SK-N-SH (cell line): ENCODE results near the gene EEF1A2. TPM values are rescaled to one million over a fixed set of nuclear protein-coding genes. Genes with fewer than 3 reads are reported as not detected.

Source experiments
- CTCF ChIA-PET: fragments of 300-600, 350-600 bp; formaldehyde crosslinking; extraction: SDS; loops from one replicate; lab custom pipeline; 2021; lab: Yijun Ruan, JAX
- POLR2A ChIA-PET: fragments of 350-600 bp; sonication (Branson Sonifier 250); formaldehyde crosslinking; extraction: SDS; loops from one replicate; lab custom pipeline; 2020; ENCODE audit warnings: antibody characterized with exemption, inconsistent platforms; lab: Yijun Ruan, JAX
- DNase-seq: peaks from one replicate; pipeline ENCODE4 v3.0.0; 2012
- H2AFZ ChIP-seq: fragments of 200-600 bp; sonication (generic); 2 replicates; pipeline ENCODE4 v1.8.1; 2016; ENCODE audit warnings: antibody characterized with exemption, mild to moderate bottlenecking, low read depth
- H3F3A ChIP-seq: fragments of 200-600 bp; sonication (generic); replicated peaks from 2 replicates; pipeline ENCODE3; 2016; ENCODE audit warnings: antibody characterized with exemption, mild to moderate bottlenecking; ENCODE audit not compliant: insufficient read depth
- H3K27ac ChIP-seq, 2 experiments: fragments of 200-500 bp in 1 of 2; fragments of 200-600 bp in 1 of 2; sonication (Bioruptor generic) in 1 of 2; sonication (generic), shearing (Covaris generic) in 1 of 2; 2 replicates each; pipeline versions ENCODE4 v1.5.1 to v1.6.1; 2014 to 2016; ENCODE audit warnings: low read depth in 2 of 2, inconsistent platforms in 1 of 2, low read length in 1 of 2, mild to moderate bottlenecking in 1 of 2, mixed read lengths in 1 of 2
- H3K27me3 ChIP-seq: fragments of 200-600 bp; sonication (generic), shearing (Covaris generic); 2 replicates; pipeline ENCODE4 v1.6.1; 2016; ENCODE audit warnings: mixed run types; ENCODE audit not compliant: insufficient read depth
- H3K36me3 ChIP-seq, 2 experiments: fragments of 200-500 bp in 1 of 2; fragments of 200-600 bp in 1 of 2; sonication (Bioruptor generic) in 1 of 2; sonication (generic) in 1 of 2; replicated peaks in 1 of 2; 2 replicates each; pipeline versions ENCODE3 to v1.5.1; 2014 to 2016; ENCODE audit warnings: low read length in 1 of 2, mild to moderate bottlenecking in 1 of 2; ENCODE audit not compliant: insufficient read depth in 2 of 2, control insufficient read depth in 1 of 2
- H3K4me1 ChIP-seq, 2 experiments: fragments of 200-500 bp in 1 of 2; fragments of 200-600 bp in 1 of 2; sonication (Bioruptor generic) in 1 of 2; sonication (generic), shearing (Covaris generic) in 1 of 2; 2 replicates each; pipeline versions ENCODE4 v1.5.1 to v1.6.1; 2014 to 2016; ENCODE audit warnings: low read depth in 1 of 2, low read length in 1 of 2, mixed run types in 1 of 2; ENCODE audit not compliant: insufficient read depth in 2 of 2, control insufficient read depth in 1 of 2
- H3K4me2 ChIP-seq: fragments of 200-600 bp; sonication (generic), shearing (Covaris generic); 2 replicates; pipeline ENCODE4 v1.6.1; 2017; ENCODE audit warnings: mixed run types
- H3K4me3 ChIP-seq, 2 experiments: fragments of 200-500 bp in 1 of 2; fragments of 200-600 bp in 1 of 2; sonication (Bioruptor generic) in 1 of 2; sonication (generic), shearing (Covaris generic) in 1 of 2; 2 replicates each; pipeline versions ENCODE4 v1.5.1 to v1.8.1; 2014 to 2016; ENCODE audit warnings: low read depth in 2 of 2, inconsistent platforms in 1 of 2, low read length in 1 of 2, mild to moderate bottlenecking in 1 of 2, mixed read lengths in 1 of 2, moderate library complexity in 1 of 2
- H3K79me2 ChIP-seq: fragments of 200-600 bp; sonication (generic); 2 replicates; pipeline ENCODE4 v1.8.1; 2017; ENCODE audit warnings: mild to moderate bottlenecking; ENCODE audit not compliant: insufficient read depth
- H3K9ac ChIP-seq: fragments of 200-600 bp; sonication (generic); 2 replicates; pipeline ENCODE4 v1.6.1; 2017; ENCODE audit warnings: mixed run types
- H3K9me2 ChIP-seq: fragments of 200-600 bp; sonication (generic); 2 replicates; pipeline ENCODE4 v1.6.1; 2017; ENCODE audit warnings: mixed run types
- H3K9me3 ChIP-seq: fragments of 200-600 bp; sonication (generic); 2 replicates; pipeline ENCODE4 v1.6.1; 2017; ENCODE audit warnings: mixed run types, mild to moderate bottlenecking, moderate library complexity
- H4K20me1 ChIP-seq: fragments of 200-600 bp; sonication (generic); 2 replicates; pipeline ENCODE4 v1.6.1; 2017; ENCODE audit warnings: mild to moderate bottlenecking, mixed run types; ENCODE audit not compliant: insufficient read depth
- CHD2 ChIP-seq: fragments of 150-350 bp; IDR thresholded peaks from 2 replicates; pipeline ENCODE4 v1.6.1; 2018; ENCODE audit warnings: low read length; ENCODE audit not compliant: partially characterized antibody
- CTCF ChIP-seq: fragments of 200-600 bp; sonication (generic); IDR thresholded peaks from 2 replicates; pipeline ENCODE4 v1.6.1; 2017; ENCODE audit warnings: antibody characterized with exemption, mild to moderate bottlenecking, moderate library complexity
- ELF1 ChIP-seq: IDR thresholded peaks from 2 replicates; pipeline ENCODE4 v1.4.0; 2012
- IRF3 ChIP-seq: fragments of 150-350 bp; IDR thresholded peaks from 2 replicates; pipeline ENCODE4 v1.6.1; 2016; ENCODE audit warnings: mild to moderate bottlenecking, low read depth, low read length
- NFIC ChIP-seq: IDR thresholded peaks from 2 replicates; pipeline ENCODE4 v1.4.0; 2012; ENCODE audit warnings: borderline replicate concordance
- NRF1 ChIP-seq: IDR thresholded peaks from 2 replicates; pipeline ENCODE4 v1.6.1; 2012; ENCODE audit warnings: low read depth, mild to moderate bottlenecking, low read length
- PBX3 ChIP-seq: IDR thresholded peaks from 2 replicates; pipeline ENCODE4; 2012
- RAD21 ChIP-seq: IDR thresholded peaks from 2 replicates; pipeline ENCODE4 v1.6.1; 2012; ENCODE audit warnings: mild to moderate bottlenecking, low read length
- RCOR1 ChIP-seq: fragments of 150-350 bp; IDR thresholded peaks from 2 replicates; pipeline ENCODE4 v1.6.1; 2017; ENCODE audit warnings: antibody characterized with exemption, low read length
- RFX5 ChIP-seq: IDR thresholded peaks from 2 replicates; pipeline ENCODE4 v1.6.1; 2012; ENCODE audit warnings: mild to moderate bottlenecking, improper control_type of control experiment, low read length
- TEAD4 ChIP-seq: IDR thresholded peaks from 2 replicates; pipeline ENCODE4 v1.4.0; 2012; ENCODE audit warnings: mild to moderate bottlenecking, borderline replicate concordance; ENCODE audit not compliant: insufficient read depth
- YY1 ChIP-seq: IDR thresholded peaks from 2 replicates; pipeline ENCODE4 v1.4.0; 2012; ENCODE audit warnings: low read depth, mild to moderate bottlenecking
- whole genome bisulfite sequencing: methylation state at CpG from one replicate; pipeline ENCODE4 v1.1.6; 2017; ENCODE audit warnings: low lambda C conversion rate; 5-methylcytosine and 5-hydroxymethylcytosine counted together
- polyA plus RNA-seq, 3 experiments: library from polyadenylated mRNA; depleted of rRNA; stranded (reverse); fragments of >200 nt; gene quantifications; 2 replicates each; pipeline ENCODE4 v1.2.3, GENCODE V29; 2012

EEF1A2 gene
- polyA plus RNA-seq, 1 of the 3 experiments (the other 2 are of a cell fraction), result 16.5 TPM

- Histone ChIP-seq H3K4me3 (no peak overlapping the region), H3K27me3 (no peaks in the 10 kb centered on the region), H3F3A (no peaks in the 10 kb centered on the region), H3K27ac (no peak overlapping the region), H3K4me2 (no peak overlapping the region), H4K20me1 (no peaks in the 10 kb centered on the region), H2AFZ (no peak overlapping the region), H3K79me2 (no peaks in the 10 kb centered on the region), H3K9me3 (no peaks in the 10 kb centered on the region), H3K9ac (no peak overlapping the region), H3K9me2 (no peaks in the 10 kb centered on the region), H3K36me3 (no peaks in the 10 kb centered on the region), H3K4me1 (peaks cover 0 to 11% of the 10 kb centered on the region in 2 experiments; a peak in 1 of 4 replicates)
- no peak for TF ChIP-seq IRF3
- TF ChIP-seq CTCF, result no peak
- 72% methylated on average over 6 of the region's 6 CpGs for WGBS
- no peak for DNase-seq
- CTCF ChIA-PET, result interaction anchor here (0.9 to 1.5 kb wide), 4 partner anchors 23 to 430 kb away, joined by 3 to 6 read pairs (median 3); partner anchors contain the start of gene PPDPF
- POLR2A ChIA-PET, result no interaction called here
These were observed 44.9 kb upstream of the EEF1A2 start for GRCh38 chr20:63543733-63544132.

GRCh38 chr20:63543131-63543530, 44.2 kb upstream of the EEF1A2 start:
- H2AFZ ChIP-seq, result no peak overlapping the region
- WGBS, result 85% methylated on average over 4 of the region's 10 CpGs
- H3K9me2 ChIP-seq, result no peaks in the 10 kb centered on the region
- TF ChIP-seq ELF1 (no peak), NRF1 (no peak), YY1 (no peak), RAD21 (no peak), RCOR1 (no peak), CTCF (no peak), PBX3 (no peak), RFX5 (no peak), NFIC (no peak), TEAD4 (no peak), CHD2 (no peak)
- H3K79me2 ChIP-seq, result no peaks in the 10 kb centered on the region
- POLR2A ChIA-PET, result no interaction called here
- no peak overlapping the region for H3K4me2 ChIP-seq
- H4K20me1 ChIP-seq, result no peaks in the 10 kb centered on the region
- H3K9ac ChIP-seq, result no peak overlapping the region
- no peaks in the 10 kb centered on the region for H3K27me3 ChIP-seq
- H3K9me3 ChIP-seq, result no peaks in the 10 kb centered on the region
- no peak for DNase-seq
- no peak overlapping the region for H3K27ac ChIP-seq
- H3F3A ChIP-seq, result no peaks in the 10 kb centered on the region
- CTCF ChIA-PET, result interaction anchor here (1.0 to 1.9 kb wide), 4 partner anchors 13 to 431 kb away, joined by 3 to 7 read pairs (median 4); partner anchors contain the start of gene PPDPF
- H3K36me3 ChIP-seq, result no peaks in the 10 kb centered on the region
- H3K4me3 ChIP-seq, result no peak overlapping the region
- H3K4me1 ChIP-seq, result peaks cover 0 to 11% of the 10 kb centered on the region in 2 experiments; a peak in 1 of 4 replicates
